GM12864 (cell line): Measurements from ENCODE around the gene SLF1.
A peak's percentile ranks its signal among the peaks of the same experiment; 100 is the strongest.

Experiments used
- DNase-seq: peaks from one replicate; pipeline ENCODE4 v3.0.0-alpha.2; 2011; ENCODE audit warnings: low read depth
- H3K4me3 ChIP-seq: 2 replicates; pipeline ENCODE4 v1.5.1; 2011; ENCODE audit warnings: mild to moderate bottlenecking, low read depth, low read length, control low read depth
- TF ChIP-seq, protein P1 (sequence below): IDR thresholded peaks from 2 replicates; pipeline ENCODE4 v1.5.1; 2011; ENCODE audit warnings: low read depth, mild to moderate bottlenecking, moderate library complexity, low read length, control low read depth, inconsistent platforms; ENCODE audit errors: missing control alignments

SLF1 gene

GRCh38 chr5:94614156-94614805 lies 4.2 kb upstream of the SLF1 start:
- no peak overlapping the region for H3K4me3 ChIP-seq
- TF ChIP-seq, protein P1, sequence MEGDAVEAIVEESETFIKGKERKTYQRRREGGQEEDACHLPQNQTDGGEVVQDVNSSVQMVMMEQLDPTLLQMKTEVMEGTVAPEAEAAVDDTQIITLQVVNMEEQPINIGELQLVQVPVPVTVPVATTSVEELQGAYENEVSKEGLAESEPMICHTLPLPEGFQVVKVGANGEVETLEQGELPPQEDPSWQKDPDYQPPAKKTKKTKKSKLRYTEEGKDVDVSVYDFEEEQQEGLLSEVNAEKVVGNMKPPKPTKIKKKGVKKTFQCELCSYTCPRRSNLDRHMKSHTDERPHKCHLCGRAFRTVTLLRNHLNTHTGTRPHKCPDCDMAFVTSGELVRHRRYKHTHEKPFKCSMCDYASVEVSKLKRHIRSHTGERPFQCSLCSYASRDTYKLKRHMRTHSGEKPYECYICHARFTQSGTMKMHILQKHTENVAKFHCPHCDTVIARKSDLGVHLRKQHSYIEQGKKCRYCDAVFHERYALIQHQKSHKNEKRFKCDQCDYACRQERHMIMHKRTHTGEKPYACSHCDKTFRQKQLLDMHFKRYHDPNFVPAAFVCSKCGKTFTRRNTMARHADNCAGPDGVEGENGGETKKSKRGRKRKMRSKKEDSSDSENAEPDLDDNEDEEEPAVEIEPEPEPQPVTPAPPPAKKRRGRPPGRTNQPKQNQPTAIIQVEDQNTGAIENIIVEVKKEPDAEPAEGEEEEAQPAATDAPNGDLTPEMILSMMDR, result no peak
- DNase-seq, result no peak

DNA sequence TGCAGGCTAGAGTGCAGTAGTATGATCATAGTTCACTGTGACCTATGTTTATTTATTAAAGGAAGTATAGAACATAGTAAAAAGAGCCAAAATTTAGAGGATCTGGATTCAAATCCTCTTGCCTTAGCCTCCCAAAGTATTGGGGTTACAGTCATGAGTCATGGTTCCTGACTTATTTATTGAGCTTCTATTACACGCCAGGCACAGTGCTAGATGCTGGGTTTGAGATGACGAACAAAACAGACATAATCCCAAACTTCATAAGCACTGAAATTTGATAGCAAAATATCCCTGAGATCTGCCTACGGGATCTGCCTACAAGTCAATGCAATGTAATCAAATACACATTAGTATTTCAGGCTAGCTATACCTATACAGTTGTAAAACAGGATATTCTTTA lies 2.6 kb upstream of the SLF1 start:
- H3K4me3 ChIP-seq, result no peak overlapping the region
- TF ChIP-seq, protein P1, result no peak
- no peak for DNase-seq

DNA sequence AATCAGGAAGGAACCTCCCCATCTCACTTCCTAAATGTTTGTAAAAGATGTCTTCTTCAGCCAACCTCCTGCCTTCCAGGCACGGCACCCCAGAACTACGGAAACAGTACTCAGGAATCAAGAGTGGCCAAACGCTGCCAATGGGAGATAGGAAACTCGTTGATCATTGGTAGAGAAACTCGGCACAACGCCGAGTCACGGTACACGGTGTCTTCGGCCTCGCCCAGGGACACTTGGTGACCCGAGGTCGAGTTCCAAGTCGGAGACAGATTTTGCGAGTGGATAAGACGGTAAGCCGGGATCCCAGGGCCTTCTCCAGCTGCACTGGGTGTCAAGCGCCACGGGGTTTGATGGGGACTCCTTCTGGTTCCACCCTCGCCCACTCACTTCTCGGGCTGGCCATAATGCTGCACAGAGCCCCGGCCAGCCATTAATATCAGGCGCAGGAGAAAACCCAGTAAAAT lies 408 bp upstream of the SLF1 start:
- no peak for DNase-seq
- H3K4me3 ChIP-seq, result peak overlapping the region; percentile 69
- TF ChIP-seq, protein P1, result no peak

GRCh38 chr5:94620256-94620655 lies 1.8 kb downstream of the SLF1 start:
- TF ChIP-seq, protein P1, result no peak
- no peak for DNase-seq
- H3K4me3 ChIP-seq, result no peak overlapping the region

DNA sequence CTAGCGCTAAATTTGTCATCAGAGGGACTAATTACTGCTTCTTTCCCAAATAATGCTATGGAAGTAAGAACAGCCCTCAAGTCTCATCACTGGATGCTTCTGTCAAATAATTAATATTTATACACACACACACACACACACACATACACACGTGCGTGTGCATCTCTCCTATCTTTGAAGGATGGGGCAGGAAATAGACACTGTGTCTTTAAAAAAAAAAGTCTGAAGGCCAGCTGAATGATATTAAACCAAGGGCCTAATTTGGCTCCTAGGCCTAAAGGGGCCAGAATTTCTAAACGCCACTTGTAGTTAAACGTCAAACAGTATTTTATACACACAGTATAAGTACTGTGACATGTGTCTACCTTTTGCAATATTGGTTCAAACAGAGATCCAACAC lies 3.3 kb downstream of the SLF1 start:
- no peak overlapping the region for H3K4me3 ChIP-seq
- no peak for DNase-seq
- TF ChIP-seq, protein P1, result no peak

DNA sequence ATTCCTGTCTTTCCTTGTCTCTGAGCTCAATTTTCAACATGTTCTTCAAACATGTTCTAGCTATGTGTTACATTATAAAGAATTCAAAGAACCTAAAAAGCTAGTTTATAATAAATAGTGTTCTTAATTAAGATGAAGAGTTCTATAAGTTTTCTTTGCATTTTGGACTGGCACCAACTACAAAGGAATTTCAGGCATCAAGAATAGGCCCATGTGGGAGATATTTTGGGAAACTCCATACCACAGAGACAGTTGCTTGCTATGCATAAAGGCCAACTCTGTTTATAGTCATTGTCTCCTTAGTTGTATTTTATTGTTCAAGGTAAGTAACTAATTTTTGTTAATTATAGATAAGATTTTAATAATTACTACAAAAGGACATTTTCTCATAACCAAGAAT lies 4.5 kb downstream of the SLF1 start:
- TF ChIP-seq, protein P1, result no peak
- H3K4me3 ChIP-seq, result no peak overlapping the region
- DNase-seq, result no peak

GRCh38 chr5:94623877-94624276 lies 5.4 kb downstream of the SLF1 start:
- DNase-seq, result no peak
- TF ChIP-seq, protein P1, result no peak
- H3K4me3 ChIP-seq, result no peak overlapping the region
